GM12874 (cell line): Measurements from ENCODE around the gene HOXB7.

ENCODE experiments used
- CTCF ChIP-seq: IDR thresholded peaks from 2 replicates; pipeline ENCODE4 v1.5.1; 2011; ENCODE audit warnings: low read depth, mild to moderate bottlenecking, control low read depth, low read length, moderate library complexity; ENCODE audit not compliant: insufficient read depth

The HOXB7 gene

DNA sequence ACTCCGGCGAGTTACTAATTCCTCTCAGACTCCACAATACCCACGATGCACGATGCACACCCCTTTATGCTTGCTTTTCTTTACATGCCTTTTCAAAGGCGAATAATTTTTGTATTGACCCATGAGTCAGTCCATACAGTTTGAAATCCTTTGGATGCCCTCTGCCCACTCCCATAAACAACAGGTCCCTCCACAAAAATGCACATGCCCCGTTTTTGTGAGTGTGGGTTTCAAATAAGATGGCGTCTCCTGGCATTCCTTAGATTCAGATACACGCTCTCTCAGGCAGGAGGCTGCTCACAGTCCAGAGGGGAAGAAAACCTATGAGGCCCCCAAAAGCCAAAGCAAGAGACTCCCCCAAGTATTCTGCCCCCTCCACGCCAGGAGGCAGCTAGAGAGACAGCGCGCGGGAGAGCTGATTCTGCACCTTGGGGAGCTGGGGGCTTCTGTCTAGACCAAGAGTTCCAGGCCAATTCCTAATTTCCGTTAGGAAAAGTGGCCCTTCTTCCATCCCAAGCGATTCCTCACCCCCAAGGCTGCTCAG, 34.9 kb upstream of the HOXB7 start:
- no peak for TF ChIP-seq CTCF

- TF ChIP-seq CTCF, result no peak
These were observed 34.2 kb upstream of the HOXB7 start for GRCh38 chr17:48644910-48645557.

DNA sequence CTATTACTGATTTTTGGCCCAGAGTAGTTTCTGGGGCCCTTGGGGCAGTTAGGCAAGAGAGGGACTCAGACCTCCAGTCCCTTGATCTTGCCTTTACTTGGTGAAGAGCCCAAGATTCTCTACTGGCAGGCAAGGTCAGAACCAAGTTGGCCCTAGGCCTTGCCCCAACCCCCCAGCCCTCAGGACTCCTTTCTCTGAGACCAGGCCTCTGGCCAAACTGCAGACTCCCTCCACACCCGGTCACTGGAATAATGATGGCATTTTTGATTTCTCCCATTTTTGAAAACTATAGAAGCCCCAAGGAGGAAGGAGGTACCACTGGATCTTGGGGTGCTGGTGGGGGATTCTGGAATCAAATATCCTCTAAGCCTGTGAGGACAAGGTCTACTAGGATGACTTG, 33.3 kb upstream of the HOXB7 start:
- no peak for TF ChIP-seq CTCF

DNA sequence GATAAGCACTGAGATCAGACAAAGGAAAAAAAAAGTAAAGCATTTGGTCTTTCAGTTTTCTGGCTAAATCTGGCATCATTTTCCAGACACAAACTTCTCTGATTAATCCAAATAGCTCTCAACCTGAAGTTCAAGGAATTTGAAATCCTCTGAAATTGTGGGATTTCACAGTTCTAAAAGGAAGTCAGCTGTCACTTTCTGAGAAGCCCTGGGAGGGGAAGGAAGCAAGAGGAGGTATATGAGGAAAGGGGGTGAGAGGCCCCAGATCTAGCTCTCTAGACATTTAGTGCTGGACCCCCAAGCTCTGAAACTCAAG, 32.8 kb upstream of the HOXB7 start:
- TF ChIP-seq CTCF, result no peak

DNA sequence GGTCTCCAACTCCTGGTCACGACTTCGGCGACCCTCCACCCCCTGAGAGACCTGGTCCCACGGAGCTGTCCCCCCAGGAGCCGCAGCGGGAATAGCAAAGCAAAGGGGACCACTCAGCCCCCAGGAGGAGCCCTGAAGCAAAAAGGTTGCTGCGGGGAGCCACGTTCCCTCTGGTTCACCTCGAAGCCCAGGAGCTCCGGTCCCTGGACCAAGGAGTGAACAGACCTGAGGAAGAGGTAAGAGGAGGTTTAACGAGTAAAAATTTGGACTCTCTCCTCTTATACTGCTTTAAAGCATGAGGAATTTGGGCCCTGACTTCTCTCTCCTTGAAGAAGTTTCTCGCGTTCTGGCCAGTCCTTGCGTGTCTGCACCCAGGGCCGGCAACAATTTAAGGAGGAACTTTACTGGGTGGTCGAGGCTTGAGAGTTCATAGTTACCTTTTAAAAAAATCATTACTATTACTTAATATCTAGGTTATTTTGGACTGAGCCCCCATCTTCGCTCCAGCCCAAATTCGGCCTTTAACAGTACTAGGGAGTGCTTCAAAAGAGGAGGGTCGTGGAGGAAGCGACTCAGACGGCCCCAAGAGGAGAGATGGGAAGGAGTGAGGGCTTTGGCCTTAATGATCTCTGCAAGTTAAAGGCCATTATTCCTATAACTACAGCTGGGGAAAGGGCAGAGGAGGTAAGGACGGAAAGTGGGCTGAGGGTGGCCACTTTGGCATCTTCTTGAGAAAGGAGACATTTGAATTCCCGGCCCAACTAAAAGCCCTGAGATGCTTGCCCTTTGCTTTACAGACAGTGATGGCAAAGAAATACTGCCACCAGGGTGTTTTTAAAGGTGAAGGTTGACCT, 32.3 kb upstream of the HOXB7 start:
- TF ChIP-seq CTCF, result no peak

GRCh38 chr17:48642059-48642842, 31.4 kb upstream of the HOXB7 start:
- no peak for TF ChIP-seq CTCF

- no peak for TF ChIP-seq CTCF
These were observed 30.8 kb upstream of the HOXB7 start for GRCh38 chr17:48641541-48642058.
